Measurements from ENCODE around the gene METRNL. TPM values are rescaled to one million over a fixed set of nuclear protein-coding genes. Genes with fewer than 3 reads are reported as not detected.
"Not testable (repeated sequence)": the region's sequence is repeated elsewhere in the genome, so short reads cannot be mapped to it uniquely, and the experiment has no call there.

METRNL gene
- total RNA-seq, 2 experiments from 2014 or later = 23.3 to 24.1 TPM

GRCh38 chr17:83053021-83053681 is 26.3 kb upstream of the METRNL start:
- Mint-ChIP-seq H3K27me3 (no peaks in the 10 kb centered on the region), H3K4me1 (ENCODE audit: low read depth) (peaks cover 44% of the 10 kb centered on the region), H3K27ac (peak overlapping the region; percentile 92), H3K9me3 (no peaks in the 10 kb centered on the region), H3K36me3 (ENCODE audit: low read depth) (peaks cover 3% of the 10 kb centered on the region), H3K4me3 (no peak overlapping the region)
- DNase-seq (no peak), ATAC-seq (no peak)
- intact Hi-C loops (cut with micrococcal nuclease) = no loop called here
- ChIA-PET CTCF (no interaction called here), POLR2A (interaction anchor here (1.4 kb wide), 1 partner anchor 67 kb away, joined by 3 read pairs; no protein-coding TSS in a partner anchor)
- TF ChIP-seq CTCF (IDR thresholded peaks at IDR 0.05) = no peak

- Mint-ChIP-seq H3K36me3 (ENCODE audit: low read depth) (no peaks in the 10 kb centered on the region), H3K9me3 (no peaks in the 10 kb centered on the region), H3K4me3 (peak overlapping the region; percentile 68), H3K27ac (peak overlapping the region; percentile 92), H3K27me3 (no peaks in the 10 kb centered on the region), H3K4me1 (ENCODE audit: low read depth) (peaks cover 37% of the 10 kb centered on the region)
- ATAC-seq (peak; percentile 10), DNase-seq (peak; percentile 79)
- intact Hi-C loops (cut with micrococcal nuclease) = no loop called here
- CTCF ChIA-PET = interaction anchor here (0.7 kb wide), 1 partner anchor 9 kb away, joined by 3 read pairs; no protein-coding TSS in a partner anchor
- TF ChIP-seq CTCF (IDR thresholded peaks at IDR 0.05) = no peak
- POLR2A ChIA-PET = interaction anchor here (1.0 to 1.4 kb wide), 2 partner anchors 9 to 68 kb away, joined by 3 read pairs; no protein-coding TSS in a partner anchor
Observed at GRCh38 chr17:83053739-83054451, 25.5 kb upstream of the METRNL start.

GRCh38 chr17:83054518-83055125 is 24.8 kb upstream of the METRNL start:
- no peak for TF ChIP-seq CTCF (IDR thresholded peaks at IDR 0.05)

GRCh38 chr17:83055176-83055575 is 24.2 kb upstream of the METRNL start:
- H3K36me3 Mint-ChIP-seq (ENCODE audit: low read depth); ATAC-seq; H3K27ac Mint-ChIP-seq; H3K27me3 Mint-ChIP-seq; CTCF ChIA-PET; intact Hi-C loops (cut with micrococcal nuclease); H3K9me3 Mint-ChIP-seq; H3K4me3 Mint-ChIP-seq; DNase-seq: not testable (repeated sequence)
- POLR2A ChIA-PET = interaction anchor here (1.0 kb wide), 1 partner anchor 10 kb away, joined by 3 read pairs; no protein-coding TSS in a partner anchor
- H3K4me1 Mint-ChIP-seq (ENCODE audit: low read depth) = peaks cover 27% of the 10 kb centered on the region

More at GRCh38 chr17:83054518-83055125, 24.8 kb upstream of the METRNL start:
- ChIA-PET CTCF (no interaction called here), POLR2A (interaction anchor here (1.0 kb wide), 1 partner anchor 9 kb away, joined by 3 read pairs; no protein-coding TSS in a partner anchor)
- Mint-ChIP-seq H3K36me3 (ENCODE audit: low read depth) (no peaks in the 10 kb centered on the region), H3K4me1 (ENCODE audit: low read depth) (peaks cover 30% of the 10 kb centered on the region), H3K4me3 (no peak overlapping the region), H3K27ac (peak overlapping the region; percentile 92), H3K27me3 (no peaks in the 10 kb centered on the region), H3K9me3 (no peaks in the 10 kb centered on the region)
- ATAC-seq (no peak), DNase-seq (no peak)
- intact Hi-C loops (cut with micrococcal nuclease) = no loop called here

- no peaks in the 10 kb centered on the region for H3K36me3 Mint-ChIP-seq (ENCODE audit: low read depth)
- no peak overlapping the region for H3K4me3 Mint-ChIP-seq
- ChIA-PET POLR2A (no interaction called here), CTCF (no interaction called here)
- ATAC-seq = no peak
- H3K9me3 Mint-ChIP-seq = no peaks in the 10 kb centered on the region
- no peak for TF ChIP-seq CTCF (IDR thresholded peaks at IDR 0.05)
- no peak for DNase-seq
- no peaks in the 10 kb centered on the region for H3K27me3 Mint-ChIP-seq
- peaks cover 21% of the 10 kb centered on the region for H3K4me1 Mint-ChIP-seq (ENCODE audit: low read depth)
- intact Hi-C loops (cut with micrococcal nuclease) = no loop called here
- H3K27ac Mint-ChIP-seq = no peak overlapping the region
Observed at GRCh38 chr17:83055911-83056582, 23.4 kb upstream of the METRNL start.

All from activated CD8-positive, alpha-beta T cell treated with anti-CD3 and anti-CD28 coated beads for 36 hours (primary cell).